Gastrocnemius medialis (tissue), 4 donors: ENCODE data around the gene RUNX3. TPM values are rescaled to one million over a fixed set of nuclear protein-coding genes. Genes with fewer than 3 reads are reported as not detected.

Experiments
- ATAC-seq, 2 donors: fragments of 150-250 bp; one replicate each; pipeline ENCODE4 v1.9.1; 2016
- DNase-seq, 2 donors: peaks; one replicate each; pipeline ENCODE4 v3.0.0-alpha.2; 2019
- H3K27ac ChIP-seq, 4 donors: fragments of 200-600 bp; sonication (generic); 1 replicate in 1 of 4; 2 replicates in 3 of 4; pipeline ENCODE4 v1.5.1; 2016 to 2018; ENCODE audit warnings: mild to moderate bottlenecking in 2 of 4, moderate library complexity in 1 of 4
- H3K27me3 ChIP-seq, 3 donors: fragments of 200-600 bp; sonication (generic) in 2 of 3; 1 replicate in 1 of 3; 2 replicates in 2 of 3; pipeline versions ENCODE4 v1.5.1 to v1.6.0; 2016 to 2019; ENCODE audit warnings: mild to moderate bottlenecking in 1 of 3, moderate library complexity in 1 of 3
- H3K36me3 ChIP-seq, 2 donors: fragments of 200-600 bp; sonication (generic) in 1 of 2; one replicate each; pipeline ENCODE4 v1.5.1; 2017 to 2018
- H3K4me1 ChIP-seq, 2 donors: fragments of 200-600 bp; sonication (generic) in 1 of 2; one replicate each; pipeline ENCODE4 v1.5.1; 2016 to 2017; ENCODE audit warnings: mild to moderate bottlenecking in 2 of 2
- H3K4me3 ChIP-seq, 4 donors: fragments of 200-600 bp; sonication (generic) in 3 of 4; 1 replicate in 1 of 4; 2 replicates in 3 of 4; pipeline ENCODE4 v1.5.1; 2016 to 2019; ENCODE audit warnings: mild to moderate bottlenecking in 2 of 4
- H3K9me3 ChIP-seq, 3 donors: fragments of 200-600 bp; sonication (generic) in 2 of 3; 1 replicate in 1 of 3; 2 replicates in 2 of 3; pipeline ENCODE4 v1.5.1; 2016 to 2019
- CTCF ChIP-seq, 5 experiments: fragments of 450-650 bp in 3 of 5; fragments of 200-600 bp in 2 of 5; sonication (generic) in 2 of 5; IDR thresholded peaks in 4 of 5; conservative IDR thresholded peaks in 1 of 5; 1 replicate in 4 of 5; 2 replicates in 1 of 5; pipeline ENCODE4 v1.5.1; 2016 to 2019; ENCODE audit warnings: antibody characterized with exemption in 5 of 5, mild to moderate bottlenecking in 3 of 5, moderate library complexity in 3 of 5
- POLR2A ChIP-seq, 2 donors: fragments of 450-650 bp; IDR thresholded peaks; one replicate each; pipeline ENCODE4 v1.6.1; 2017; ENCODE audit warnings: antibody characterized with exemption in 2 of 2, mild to moderate bottlenecking in 2 of 2, moderate library complexity in 2 of 2
- in situ Hi-C, 4 donors: fragments of 200-750 bp; cut with MboI; loops; one replicate each; pipeline versions ENCODE4 v1.15.0 to v1.8.0; 2017; ENCODE audit warnings: low sequenced_read_pairs in 4 of 4
- intact Hi-C: fragments of 100-400 bp; cut with DNase I; formaldehyde crosslinking; loops from one replicate; pipeline ENCODE4 v1.15.1; 2023; ENCODE audit warnings: low total_unique reads
- total RNA-seq, 4 donors: library from RNA; depleted of rRNA; stranded (reverse); fragments of >200 nt; gene quantifications; one replicate each; pipeline versions ENCODE4 v1.1.0 to v1.2.3, GENCODE V29; 2016

The RUNX3 gene
- total RNA-seq, 4 donors from 2014 or later = 0.13 to 1.9 (median 0.74) TPM

- Histone ChIP-seq H3K27ac (no peak overlapping the region), H3K27me3 (peaks cover 13 to 25% (median 18%) of the 10 kb centered on the region in 3 donors), H3K4me3 (no peak overlapping the region), H3K36me3 (no peaks in the 10 kb centered on the region), H3K9me3 (no peaks in the 10 kb centered on the region), H3K4me1 (no peaks in the 10 kb centered on the region)
- ATAC-seq = no peak
- DNase-seq = no peak
- TF ChIP-seq CTCF (IDR thresholded peaks at IDR 0.05 in 4 of 5, conservative IDR thresholded peaks at IDR 0.05 in 1 of 5) = no peak
- no peak for TF ChIP-seq POLR2A (IDR thresholded peaks at IDR 0.05)
- in situ Hi-C loops (no loop called here), intact Hi-C loops (no loop called here)
Observed at GRCh38 chr1:24866211-24867083, 63.6 kb downstream of the RUNX3 start.

GRCh38 chr1:24865587-24865986 is 64.5 kb downstream of the RUNX3 start:
- ATAC-seq (no peak), DNase-seq (no peak)
- H3K4me1 ChIP-seq = no peaks in the 10 kb centered on the region
- H3K27ac ChIP-seq = no peak overlapping the region
- H3K36me3 ChIP-seq = no peaks in the 10 kb centered on the region
- H3K4me3 ChIP-seq = no peak overlapping the region
- no peak for TF ChIP-seq CTCF (IDR thresholded peaks at IDR 0.05 in 4 of 5, conservative IDR thresholded peaks at IDR 0.05 in 1 of 5)
- peaks cover 13 to 23% (median 18%) of the 10 kb centered on the region in 3 donors for H3K27me3 ChIP-seq
- no peaks in the 10 kb centered on the region for H3K9me3 ChIP-seq
- intact Hi-C loops (no loop called here), in situ Hi-C loops (no loop called here)

- no peak overlapping the region for H3K27ac ChIP-seq
- in situ Hi-C loops = no loop called here
- ATAC-seq = no peak
- no peak for DNase-seq
- no peaks in the 10 kb centered on the region for H3K4me1 ChIP-seq
- H3K27me3 ChIP-seq = peaks cover 13 to 23% (median 18%) of the 10 kb centered on the region in 3 donors
- H3K9me3 ChIP-seq = no peaks in the 10 kb centered on the region
- intact Hi-C loops = no loop called here
- no peak overlapping the region for H3K4me3 ChIP-seq
- TF ChIP-seq CTCF (IDR thresholded peaks at IDR 0.05 in 4 of 5, conservative IDR thresholded peaks at IDR 0.05 in 1 of 5) (no peak), POLR2A (IDR thresholded peaks at IDR 0.05) (no peak)
- no peaks in the 10 kb centered on the region for H3K36me3 ChIP-seq
Observed at GRCh38 chr1:24865168-24865567, 64.9 kb downstream of the RUNX3 start.

GRCh38 chr1:24864370-24864777 is 65.7 kb downstream of the RUNX3 start:
- no peak overlapping the region for H3K27ac ChIP-seq
- in situ Hi-C loops (no loop called here), intact Hi-C loops (no loop called here)
- no peak for ATAC-seq
- peaks cover 13 to 23% (median 18%) of the 10 kb centered on the region in 3 donors for H3K27me3 ChIP-seq
- no peaks in the 10 kb centered on the region for H3K4me1 ChIP-seq
- no peaks in the 10 kb centered on the region for H3K9me3 ChIP-seq
- no peaks in the 10 kb centered on the region for H3K36me3 ChIP-seq
- no peak for DNase-seq
- no peak for TF ChIP-seq CTCF (IDR thresholded peaks at IDR 0.05 in 4 of 5, conservative IDR thresholded peaks at IDR 0.05 in 1 of 5)
- TF ChIP-seq POLR2A (IDR thresholded peaks at IDR 0.05) = no peak
- H3K4me3 ChIP-seq = no peak overlapping the region
